ENCODE results near the gene NRL.

Gene NRL

DNA sequence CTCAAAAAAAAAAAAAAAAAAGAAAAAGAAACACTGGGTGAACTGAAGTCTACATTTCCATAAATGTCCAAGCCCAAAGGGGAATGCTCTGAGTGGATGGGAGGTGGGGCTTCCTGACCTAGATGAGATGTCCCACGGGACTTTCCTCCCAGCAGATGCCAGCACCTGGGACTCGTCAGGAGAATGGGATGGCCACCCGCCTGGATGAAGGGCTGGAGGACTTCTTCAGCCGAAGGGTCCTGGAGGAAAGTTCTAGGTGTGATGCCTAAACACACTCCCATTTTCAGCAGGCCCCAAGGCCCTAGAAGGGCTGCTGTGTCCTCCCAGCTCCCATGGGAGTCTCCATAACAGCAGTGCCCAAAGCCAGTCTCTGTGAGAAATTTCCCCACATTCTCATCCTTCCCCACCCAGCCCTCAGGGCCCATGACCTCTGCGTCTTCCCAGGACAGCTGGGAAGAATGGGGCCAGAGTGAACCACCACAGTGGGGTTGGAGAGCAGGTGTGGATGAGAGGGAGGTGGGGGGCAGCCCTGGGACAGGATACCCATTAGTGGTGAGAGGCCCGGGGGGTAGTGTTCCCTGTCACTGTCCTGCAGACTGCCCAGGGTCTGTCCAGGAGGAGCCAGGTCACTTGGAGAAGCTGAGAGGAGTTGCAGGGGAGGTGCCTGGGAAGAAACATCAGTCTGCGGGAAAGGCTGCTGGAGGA, 50.5 kb downstream of the NRL start:
- TF ChIP-seq EZH2phosphoT487 (IDR thresholded peaks at IDR 0.05; ENCODE audit: low read length) (no peak), EZH2 (optimal IDR thresholded peaks at IDR 0.05; ENCODE audit: low read depth, low read length) (no peak)
- TF ChIP-seq, protein P1, sequence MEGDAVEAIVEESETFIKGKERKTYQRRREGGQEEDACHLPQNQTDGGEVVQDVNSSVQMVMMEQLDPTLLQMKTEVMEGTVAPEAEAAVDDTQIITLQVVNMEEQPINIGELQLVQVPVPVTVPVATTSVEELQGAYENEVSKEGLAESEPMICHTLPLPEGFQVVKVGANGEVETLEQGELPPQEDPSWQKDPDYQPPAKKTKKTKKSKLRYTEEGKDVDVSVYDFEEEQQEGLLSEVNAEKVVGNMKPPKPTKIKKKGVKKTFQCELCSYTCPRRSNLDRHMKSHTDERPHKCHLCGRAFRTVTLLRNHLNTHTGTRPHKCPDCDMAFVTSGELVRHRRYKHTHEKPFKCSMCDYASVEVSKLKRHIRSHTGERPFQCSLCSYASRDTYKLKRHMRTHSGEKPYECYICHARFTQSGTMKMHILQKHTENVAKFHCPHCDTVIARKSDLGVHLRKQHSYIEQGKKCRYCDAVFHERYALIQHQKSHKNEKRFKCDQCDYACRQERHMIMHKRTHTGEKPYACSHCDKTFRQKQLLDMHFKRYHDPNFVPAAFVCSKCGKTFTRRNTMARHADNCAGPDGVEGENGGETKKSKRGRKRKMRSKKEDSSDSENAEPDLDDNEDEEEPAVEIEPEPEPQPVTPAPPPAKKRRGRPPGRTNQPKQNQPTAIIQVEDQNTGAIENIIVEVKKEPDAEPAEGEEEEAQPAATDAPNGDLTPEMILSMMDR (IDR thresholded peaks at IDR 0.05; ENCODE audit: low read length): no peak
- Histone ChIP-seq H3K36me3 (replicated peaks; ENCODE audit: insufficient read depth, low read length) (no peaks in the 10 kb centered on the region), H3K4me1 (ENCODE audit: low read length) (no peaks in the 10 kb centered on the region), H3K4me2 (ENCODE audit: low read depth, low read length) (no peak overlapping the region), H3K27me3 (replicated peaks; ENCODE audit: insufficient read depth, low read length) (no peaks in the 10 kb centered on the region), H4K20me1 (ENCODE audit: insufficient read depth, low read length) (no peaks in the 10 kb centered on the region), H3K4me3 (ENCODE audit: low read length) (no peak overlapping the region), H3K79me2 (ENCODE audit: low read length) (no peaks in the 10 kb centered on the region), H3K9ac (ENCODE audit: low read length) (no peak overlapping the region), H3K9me2 (replicated peaks; ENCODE audit: insufficient read depth, low read length) (no peaks in the 10 kb centered on the region), H3K9me3 (replicated peaks; ENCODE audit: insufficient read depth, low read length) (no peaks in the 10 kb centered on the region), H3F3A (ENCODE audit: insufficient read depth, low read length) (no peaks in the 10 kb centered on the region), H2AFZ (ENCODE audit: low read length) (no peak overlapping the region), H3K27ac (ENCODE audit: low read length) (no peak overlapping the region)
- no peak for DNase-seq

DNA sequence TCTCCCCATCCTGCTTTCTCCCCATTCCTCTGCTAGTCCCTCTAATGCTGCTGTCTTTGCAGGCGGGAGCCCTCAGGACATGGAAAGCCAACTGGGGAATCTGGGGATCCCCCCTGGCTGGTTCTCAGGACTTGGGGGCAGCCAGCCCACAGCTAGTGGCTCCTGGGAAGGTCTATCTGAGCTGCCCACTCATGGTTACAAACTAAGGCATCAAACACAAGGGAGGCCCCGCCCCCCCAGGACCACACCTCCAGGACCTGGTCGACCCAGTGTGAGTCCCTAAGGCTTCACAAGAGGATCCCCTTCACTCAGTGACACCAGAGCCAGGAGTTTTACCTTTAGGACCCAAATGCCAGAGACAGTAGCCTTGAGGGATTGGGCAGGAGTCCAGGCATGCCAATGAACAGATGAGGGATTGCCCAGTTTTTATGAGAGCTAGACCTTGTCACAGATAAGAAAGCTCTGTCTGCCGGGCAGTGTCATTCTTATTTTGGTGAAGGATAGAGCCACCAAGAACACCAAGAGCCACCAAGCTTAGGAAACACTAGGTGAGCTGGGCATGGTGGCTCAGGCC, 51.4 kb downstream of the NRL start:
- TF ChIP-seq EZH2phosphoT487 (IDR thresholded peaks at IDR 0.05; ENCODE audit: low read length): no peak
- TF ChIP-seq, protein P1 (IDR thresholded peaks at IDR 0.05; ENCODE audit: low read length): no peak
- no peak overlapping the region for H3K4me2 ChIP-seq (ENCODE audit: low read depth, low read length)
- H3K9me3 ChIP-seq (replicated peaks; ENCODE audit: insufficient read depth, low read length): no peaks in the 10 kb centered on the region
- no peak overlapping the region for H2AFZ ChIP-seq (ENCODE audit: low read length)
- H3K9ac ChIP-seq (ENCODE audit: low read length): no peak overlapping the region
- H3K79me2 ChIP-seq (ENCODE audit: low read length): no peaks in the 10 kb centered on the region
- no peaks in the 10 kb centered on the region for H3K27me3 ChIP-seq (replicated peaks; ENCODE audit: insufficient read depth, low read length)
- no peaks in the 10 kb centered on the region for H4K20me1 ChIP-seq (ENCODE audit: insufficient read depth, low read length)
- H3K36me3 ChIP-seq (replicated peaks; ENCODE audit: insufficient read depth, low read length): no peaks in the 10 kb centered on the region
- no peaks in the 10 kb centered on the region for H3K9me2 ChIP-seq (replicated peaks; ENCODE audit: insufficient read depth, low read length)
- H3K4me3 ChIP-seq (ENCODE audit: low read length): no peak overlapping the region
- no peak for DNase-seq
- H3K4me1 ChIP-seq (ENCODE audit: low read length): no peaks in the 10 kb centered on the region
- H3F3A ChIP-seq (ENCODE audit: insufficient read depth, low read length): no peaks in the 10 kb centered on the region
- H3K27ac ChIP-seq (ENCODE audit: low read length): no peak overlapping the region

DNA sequence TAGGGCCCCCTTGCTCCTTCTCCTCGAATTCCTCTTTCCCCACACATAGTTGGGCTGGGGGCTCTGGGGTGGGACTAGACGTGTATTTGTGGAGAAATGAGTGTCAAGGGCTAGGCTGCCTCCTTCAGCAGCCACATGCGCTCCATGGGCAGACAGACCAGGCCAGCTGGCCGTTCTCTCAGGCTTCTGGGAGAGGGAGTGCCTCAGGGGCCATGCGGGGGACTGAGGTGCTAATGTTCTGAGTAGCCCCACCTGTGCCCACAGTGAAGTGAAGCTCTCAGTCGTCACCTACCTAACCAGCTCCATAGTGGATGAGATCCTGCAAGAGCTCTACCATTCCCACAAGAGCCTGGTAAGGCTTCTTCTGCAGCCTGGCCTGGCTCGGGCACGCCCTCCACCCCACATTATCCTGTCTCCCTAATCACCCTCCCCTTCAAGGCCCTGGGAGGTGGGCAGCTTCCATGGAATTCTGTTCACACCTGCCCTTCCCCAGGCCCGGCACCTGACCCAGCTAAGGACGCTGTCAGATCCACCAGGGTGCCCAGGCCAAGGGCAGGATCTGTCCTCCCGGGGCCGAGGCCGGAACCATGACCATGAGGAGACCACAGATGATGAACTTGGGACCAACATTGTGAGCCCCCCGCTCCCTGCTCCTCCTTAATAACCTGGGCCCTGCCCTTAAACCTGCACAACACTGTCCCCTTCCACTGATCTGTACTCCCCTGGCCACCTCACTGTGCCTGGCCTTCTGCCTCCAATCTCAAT, 52.4 kb downstream of the NRL start:
- Histone ChIP-seq H3K27me3 (replicated peaks; ENCODE audit: insufficient read depth, low read length) (no peaks in the 10 kb centered on the region), H3K4me3 (ENCODE audit: low read length) (no peak overlapping the region), H3F3A (ENCODE audit: insufficient read depth, low read length) (no peaks in the 10 kb centered on the region), H3K27ac (ENCODE audit: low read length) (no peak overlapping the region), H3K4me2 (ENCODE audit: low read depth, low read length) (no peak overlapping the region), H4K20me1 (ENCODE audit: insufficient read depth, low read length) (no peaks in the 10 kb centered on the region), H3K9me3 (replicated peaks; ENCODE audit: insufficient read depth, low read length) (no peaks in the 10 kb centered on the region), H3K36me3 (replicated peaks; ENCODE audit: insufficient read depth, low read length) (no peaks in the 10 kb centered on the region), H2AFZ (ENCODE audit: low read length) (no peak overlapping the region), H3K79me2 (ENCODE audit: low read length) (no peaks in the 10 kb centered on the region), H3K4me1 (ENCODE audit: low read length) (no peaks in the 10 kb centered on the region), H3K9ac (ENCODE audit: low read length) (no peak overlapping the region), H3K9me2 (replicated peaks; ENCODE audit: insufficient read depth, low read length) (no peaks in the 10 kb centered on the region)
- no peak for TF ChIP-seq EZH2phosphoT487 (IDR thresholded peaks at IDR 0.05; ENCODE audit: low read length)
- no peak for TF ChIP-seq EZH2 (optimal IDR thresholded peaks at IDR 0.05; ENCODE audit: low read depth, low read length)
- TF ChIP-seq, protein P1 (IDR thresholded peaks at IDR 0.05; ENCODE audit: low read length): no peak
- DNase-seq: no peak

Measured in MM.1S (cell line).